Esophagus squamous epithelium (tissue), 5 donors: ENCODE measurements around the gene KAZN. TPM values are rescaled to one million over a fixed set of nuclear protein-coding genes. Genes with fewer than 3 reads are reported as not detected.

ENCODE experiments used
- DNase-seq: peaks from one replicate; lab custom pipeline; 2025; lab: John Stamatoyannopoulos, UW
- H3K27ac ChIP-seq, 4 donors: fragments of 200-600 bp; sonication (generic); one replicate each; pipeline ENCODE4 v1.5.1; 2016 to 2019; ENCODE audit warnings: mild to moderate bottlenecking in 1 of 4
- H3K27me3 ChIP-seq, 4 donors: fragments of 200-600 bp; sonication (generic); 1 replicate in 3 of 4; 2 replicates in 1 of 4; pipeline versions ENCODE4 v1.5.1 to v1.6.0; 2017 to 2021; ENCODE audit warnings: antibody characterized with exemption in 1 of 4
- H3K36me3 ChIP-seq, 3 donors: fragments of 200-600 bp; sonication (generic); one replicate each; pipeline ENCODE4 v1.5.1; 2016 to 2019
- H3K4me1 ChIP-seq, 3 donors: fragments of 200-600 bp; sonication (generic); one replicate each; pipeline ENCODE4 v1.5.1; 2017 to 2019
- H3K4me3 ChIP-seq, 4 donors: fragments of 200-600 bp; sonication (generic); 1 replicate in 3 of 4; 2 replicates in 1 of 4; pipeline ENCODE4 v1.5.1; 2016 to 2019; ENCODE audit warnings: mild to moderate bottlenecking in 2 of 4, moderate library complexity in 1 of 4
- H3K9me3 ChIP-seq, 3 donors: fragments of 200-600 bp; sonication (generic); one replicate each; pipeline ENCODE4 v1.5.1; 2016 to 2019
- POLR2A ChIP-seq, 4 donors: fragments of 450-650 bp; IDR thresholded peaks; one replicate each; pipeline ENCODE4 v1.6.1; 2017; ENCODE audit warnings: antibody characterized with exemption in 4 of 4, mild to moderate bottlenecking in 4 of 4, moderate library complexity in 3 of 4
- WGBS, 2 donors: methylation state at CpG; one replicate each; pipeline ENCODE4 v1.1.5; 2018; 5-methylcytosine and 5-hydroxymethylcytosine counted together
- intact Hi-C: fragments of 100-400 bp; cut with DNase I; formaldehyde crosslinking; loops from one replicate; pipeline ENCODE4 v1.15.0; 2022
- total RNA-seq, 4 donors: library from RNA; depleted of rRNA; stranded (reverse); fragments of >200 nt; gene quantifications; one replicate each; pipeline ENCODE4 v1.1.0, GENCODE V29; 2016
- TF ChIP-seq, protein P1 (sequence below), 6 experiments: fragments of 450-650 bp in 4 of 6; fragments of 200-600 bp in 2 of 6; sonication (generic) in 2 of 6; IDR thresholded peaks; one replicate each; pipeline ENCODE4 v1.5.1; 2016 to 2019; ENCODE audit warnings: antibody characterized with exemption in 6 of 6, mild to moderate bottlenecking in 4 of 6, moderate library complexity in 4 of 6
- donor health status: DM: yes; HTN: yes; CAD: no.

The KAZN gene
- total RNA-seq, 4 donors from 2014 or later: 25.0 to 54.5 (median 30.8) TPM

DNA sequence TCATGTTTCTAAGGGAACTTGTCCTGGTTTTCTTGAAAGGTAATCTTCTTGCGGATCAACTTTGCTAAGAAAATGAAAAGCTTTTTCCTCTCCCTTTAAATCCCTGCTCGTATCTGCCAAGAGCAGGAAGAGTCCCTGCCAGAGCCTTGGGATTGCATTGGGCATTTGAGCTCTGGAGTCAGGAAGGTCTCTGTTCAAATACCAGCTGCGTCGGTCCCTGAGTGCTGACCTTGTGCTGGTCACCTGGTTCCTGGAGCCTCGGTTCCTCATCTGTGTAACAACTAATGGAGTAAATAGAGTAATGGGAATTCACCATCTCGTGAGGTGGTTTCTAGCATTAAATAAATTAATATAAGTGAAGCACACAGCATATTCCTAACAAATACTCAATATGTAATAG is 280.5 kb downstream of the KAZN start:
- intact Hi-C loops: no loop called here
- DNase-seq: no peak
- H3K27ac ChIP-seq: peak overlapping the region in 2 of 4 donors; percentile 69 to 86
- H3K9me3 ChIP-seq: no peaks in the 10 kb centered on the region
- peaks cover 20 to 70% (median 22%) of the 10 kb centered on the region in 3 donors for H3K4me1 ChIP-seq
- no peak overlapping the region for H3K4me3 ChIP-seq
- H3K36me3 ChIP-seq: no peaks in the 10 kb centered on the region
- 86 to 95% methylated on average over 6 of the region's 6 CpGs for WGBS, 2 donors
- peaks cover 0 to 5% (median 0%) of the 10 kb centered on the region in 4 donors for H3K27me3 ChIP-seq
- TF ChIP-seq POLR2A (IDR thresholded peaks at IDR 0.05): no peak
- TF ChIP-seq, protein P1, sequence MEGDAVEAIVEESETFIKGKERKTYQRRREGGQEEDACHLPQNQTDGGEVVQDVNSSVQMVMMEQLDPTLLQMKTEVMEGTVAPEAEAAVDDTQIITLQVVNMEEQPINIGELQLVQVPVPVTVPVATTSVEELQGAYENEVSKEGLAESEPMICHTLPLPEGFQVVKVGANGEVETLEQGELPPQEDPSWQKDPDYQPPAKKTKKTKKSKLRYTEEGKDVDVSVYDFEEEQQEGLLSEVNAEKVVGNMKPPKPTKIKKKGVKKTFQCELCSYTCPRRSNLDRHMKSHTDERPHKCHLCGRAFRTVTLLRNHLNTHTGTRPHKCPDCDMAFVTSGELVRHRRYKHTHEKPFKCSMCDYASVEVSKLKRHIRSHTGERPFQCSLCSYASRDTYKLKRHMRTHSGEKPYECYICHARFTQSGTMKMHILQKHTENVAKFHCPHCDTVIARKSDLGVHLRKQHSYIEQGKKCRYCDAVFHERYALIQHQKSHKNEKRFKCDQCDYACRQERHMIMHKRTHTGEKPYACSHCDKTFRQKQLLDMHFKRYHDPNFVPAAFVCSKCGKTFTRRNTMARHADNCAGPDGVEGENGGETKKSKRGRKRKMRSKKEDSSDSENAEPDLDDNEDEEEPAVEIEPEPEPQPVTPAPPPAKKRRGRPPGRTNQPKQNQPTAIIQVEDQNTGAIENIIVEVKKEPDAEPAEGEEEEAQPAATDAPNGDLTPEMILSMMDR (IDR thresholded peaks at IDR 0.05): no peak

DNA sequence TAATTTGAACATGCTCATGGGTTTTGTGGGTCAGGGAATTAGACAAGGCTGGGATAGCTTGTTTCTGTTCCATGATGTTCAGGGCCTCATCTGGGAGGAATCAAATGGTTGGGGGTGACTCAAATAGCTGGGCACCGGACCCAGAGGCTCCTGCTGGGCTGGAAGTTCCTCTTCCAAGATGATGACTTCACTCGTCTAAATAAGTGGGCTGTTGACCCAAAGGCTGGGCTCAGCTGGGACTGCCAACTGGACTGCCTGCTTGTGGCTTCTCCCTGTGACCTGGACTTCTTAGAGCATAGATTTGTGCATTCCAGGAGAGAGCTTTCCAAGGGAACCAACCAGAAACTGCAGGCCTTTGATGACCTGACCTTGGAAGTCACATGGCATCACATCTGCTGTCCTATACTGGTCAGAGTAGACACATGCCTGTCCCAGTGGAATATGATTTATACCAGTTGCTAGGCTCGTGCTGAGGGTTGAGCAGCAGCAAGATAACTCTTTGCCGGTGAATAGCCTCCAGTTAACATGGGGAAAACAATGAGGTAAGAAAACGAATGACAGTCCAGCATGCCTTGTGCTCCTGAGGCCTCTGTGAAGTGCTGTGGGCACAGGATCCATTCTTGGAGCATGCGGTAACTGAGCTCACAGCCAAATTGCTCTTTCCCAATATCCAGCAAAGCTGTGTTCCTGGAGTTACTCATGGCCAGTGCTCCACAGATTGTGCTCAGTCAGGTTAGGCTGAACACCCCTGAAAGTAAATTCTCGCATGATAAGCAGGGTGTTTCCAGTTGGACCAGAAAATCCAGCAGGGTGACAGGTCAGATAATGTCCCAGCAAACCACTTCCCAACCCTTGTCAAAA is 282.2 kb downstream of the KAZN start:
- TF ChIP-seq, protein P1 (IDR thresholded peaks at IDR 0.05): no peak
- no peak for TF ChIP-seq POLR2A (IDR thresholded peaks at IDR 0.05)
- Histone ChIP-seq H3K9me3 (no peaks in the 10 kb centered on the region), H3K4me3 (no peak overlapping the region), H3K27me3 (peaks cover 0 to 5% (median 0%) of the 10 kb centered on the region in 4 donors), H3K36me3 (no peaks in the 10 kb centered on the region), H3K27ac (peak overlapping the region; percentile 83 to 89 (median 85)), H3K4me1 (peaks cover 20 to 66% (median 22%) of the 10 kb centered on the region in 3 donors)
- 47 to 50% methylated on average over 7 of the region's 7 CpGs for WGBS, 2 donors
- intact Hi-C loops: no loop called here
- DNase-seq: no peak

DNA sequence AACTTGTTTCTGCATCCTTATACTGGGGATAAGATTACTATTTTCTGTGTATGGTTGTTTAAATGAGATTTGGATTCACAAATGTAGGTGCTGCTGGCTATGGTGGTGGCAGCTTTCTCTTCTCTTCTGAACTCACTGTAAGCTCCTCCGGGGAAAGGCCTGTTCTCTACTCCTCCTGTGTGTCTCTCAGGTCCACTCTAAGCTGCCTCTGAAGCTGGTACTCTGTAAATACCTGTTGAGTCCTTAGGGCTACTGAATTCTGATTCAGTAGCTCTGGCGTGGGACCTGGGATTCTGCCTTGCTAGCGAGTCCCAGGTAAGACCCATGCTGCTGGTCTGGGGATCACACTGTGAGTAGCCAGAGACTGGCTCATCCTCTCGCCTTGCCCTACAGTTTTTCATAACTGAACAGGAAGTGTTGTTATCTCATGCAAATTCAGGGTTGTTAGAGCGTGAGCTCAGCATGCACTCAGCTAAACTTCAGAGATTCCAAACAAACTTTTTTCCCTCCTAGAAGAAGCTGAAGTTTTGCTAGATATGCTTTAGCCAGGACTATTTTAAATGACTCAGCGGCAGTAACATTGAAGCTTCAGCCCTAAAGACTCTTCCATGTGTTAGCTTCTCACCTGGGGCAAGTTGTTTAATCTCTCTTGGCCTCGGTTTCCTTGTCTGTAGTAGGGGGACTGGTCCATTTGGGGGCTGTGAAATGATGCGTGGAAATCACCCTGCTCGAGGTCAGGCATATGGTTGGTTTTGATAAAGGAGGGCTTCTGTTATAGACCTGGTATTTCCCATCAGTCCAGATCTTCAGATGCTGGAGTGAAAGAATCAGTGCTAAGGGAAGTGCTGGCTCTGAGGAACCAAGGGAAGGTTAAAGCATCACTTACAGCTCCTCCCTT is 283.5 kb downstream of the KAZN start:
- Histone ChIP-seq H3K27ac (peak overlapping the region; percentile 83 to 89 (median 85)), H3K4me3 (no peak overlapping the region), H3K27me3 (peaks cover 0 to 4% (median 0%) of the 10 kb centered on the region in 4 donors), H3K4me1 (peaks cover 14 to 52% (median 20%) of the 10 kb centered on the region in 3 donors), H3K36me3 (no peaks in the 10 kb centered on the region), H3K9me3 (no peaks in the 10 kb centered on the region)
- intact Hi-C loops: no loop called here
- DNase-seq: no peak
- TF ChIP-seq POLR2A (IDR thresholded peaks at IDR 0.05): no peak
- TF ChIP-seq, protein P1 (IDR thresholded peaks at IDR 0.05): no peak
- WGBS, 2 donors: 66 to 78% methylated on average over 8 to 9 of the region's 9 CpGs

DNA sequence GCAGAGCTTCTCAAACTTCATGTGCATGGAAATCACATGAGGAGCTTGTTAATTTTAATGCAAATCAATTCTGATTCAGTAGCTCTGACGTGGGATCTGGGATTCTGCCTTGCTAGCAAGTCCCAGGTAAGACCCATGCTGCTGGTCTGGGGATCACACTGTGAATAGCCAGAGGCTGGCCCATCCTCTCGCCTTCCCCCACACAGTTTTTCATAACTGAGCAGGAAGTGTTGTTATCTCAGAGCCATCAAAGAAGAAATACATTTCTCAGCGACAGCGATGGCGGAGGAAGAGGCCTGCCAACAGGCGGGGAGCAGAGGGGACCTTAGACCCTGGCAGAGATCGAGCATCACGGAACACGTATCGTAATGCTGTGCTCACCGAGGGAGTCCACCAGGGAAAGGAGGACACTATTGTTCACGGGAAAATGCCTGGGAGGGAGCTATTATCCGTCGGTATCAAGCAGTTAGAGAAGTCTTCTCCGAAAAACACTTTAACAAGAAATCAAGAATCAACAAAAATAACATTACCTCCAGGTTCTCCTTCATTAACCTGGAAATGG is 286.2 kb downstream of the KAZN start:
- H3K27me3 ChIP-seq: no peaks in the 10 kb centered on the region
- intact Hi-C loops: no loop called here
- no peak for DNase-seq
- no peak overlapping the region for H3K4me3 ChIP-seq
- H3K4me1 ChIP-seq: peaks cover 9 to 33% (median 20%) of the 10 kb centered on the region in 3 donors
- WGBS, 2 donors: 84 to 87% methylated on average over 11 to 15 of the region's 15 CpGs
- no peak overlapping the region for H3K27ac ChIP-seq
- no peaks in the 10 kb centered on the region for H3K36me3 ChIP-seq
- TF ChIP-seq, protein P1 (IDR thresholded peaks at IDR 0.05): no peak
- TF ChIP-seq POLR2A (IDR thresholded peaks at IDR 0.05): no peak
- no peaks in the 10 kb centered on the region for H3K9me3 ChIP-seq
